Uterus (tissue), 2 donors: ENCODE measurements around the gene GPAM.
"Not testable (repeated sequence)": the region's sequence is repeated elsewhere in the genome, so short reads cannot be mapped to it uniquely, and the experiment has no call there.

Source experiments
- CTCF ChIP-seq, 4 experiments: fragments of 200-600 bp in 2 of 4; fragments of 450-650 bp in 2 of 4; sonication (generic) in 2 of 4; IDR thresholded peaks; one replicate each; pipeline ENCODE4 v1.5.1; 2016 to 2019; ENCODE audit warnings: antibody characterized with exemption in 4 of 4, mild to moderate bottlenecking in 2 of 4, moderate library complexity in 1 of 4
- POLR2A ChIP-seq, 2 donors: fragments of 450-650 bp; IDR thresholded peaks; one replicate each; pipeline ENCODE4 v1.6.1; 2016; ENCODE audit warnings: antibody characterized with exemption in 2 of 2, mild to moderate bottlenecking in 1 of 2, moderate library complexity in 1 of 2

- TF ChIP-seq CTCF, POLR2A (IDR thresholded peaks at IDR 0.05): not testable (repeated sequence)
Observed at GRCh38 chr10:112109779-112110178, 73.8 kb downstream of the GPAM start.
